Ishikawa (cell line): ENCODE data around the gene STON2.

ENCODE experiments used
- EGR1 ChIP-seq: IDR thresholded peaks from 2 replicates; pipeline ENCODE4 v1.6.1; 2012
- EP300 ChIP-seq: IDR thresholded peaks from 2 replicates; pipeline ENCODE4 v1.6.1; 2012; ENCODE audit warnings: borderline replicate concordance
- MAX ChIP-seq: IDR thresholded peaks from 2 replicates; pipeline ENCODE4 v1.6.1; 2012
- REST ChIP-seq: IDR thresholded peaks from 2 replicates; pipeline ENCODE4 v1.6.1; 2012; ENCODE audit warnings: low read depth, mild to moderate bottlenecking
- ZBTB7A ChIP-seq: IDR thresholded peaks from 2 replicates; pipeline ENCODE4 v1.6.1; 2012; ENCODE audit warnings: low read depth

DNA sequence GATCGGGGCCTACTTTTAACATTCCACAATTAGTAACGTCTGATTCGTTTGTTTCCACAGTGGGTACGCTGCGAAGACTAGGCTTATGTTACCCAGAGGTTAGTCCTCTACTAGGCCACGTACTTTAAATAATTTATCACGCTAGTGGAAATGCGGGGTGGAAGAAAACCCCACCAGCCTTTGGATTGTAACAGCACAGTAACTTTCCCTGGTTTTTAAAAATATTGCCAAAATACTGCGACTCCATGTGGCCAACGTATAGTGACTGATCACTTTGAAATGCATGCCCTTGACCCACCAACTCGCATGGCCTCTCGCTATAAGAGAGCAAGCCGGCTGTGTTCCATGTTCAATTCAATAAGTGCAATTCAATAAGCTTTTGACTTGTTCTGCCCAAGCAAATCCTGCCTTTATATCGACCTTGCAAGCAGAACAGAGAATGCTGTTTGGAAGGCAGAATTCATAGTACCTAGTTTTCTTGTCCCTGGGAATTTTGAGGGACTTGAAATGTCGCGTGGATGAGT lies 178.5 kb downstream of the STON2 start:
- TF ChIP-seq EP300 (no peak), REST (0 out of 2 replicates have a peak, but pooled peaks have one; percentile 2), EGR1 (no peak), MAX (no peak), ZBTB7A (no peak)
